NCI-H1048 (cell line): ENCODE measurements around the gene ACOXL.

Experiments used
- DNase-seq: peaks from one replicate; lab custom pipeline; 2025; lab: John Stamatoyannopoulos, UW

Gene ACOXL

DNA sequence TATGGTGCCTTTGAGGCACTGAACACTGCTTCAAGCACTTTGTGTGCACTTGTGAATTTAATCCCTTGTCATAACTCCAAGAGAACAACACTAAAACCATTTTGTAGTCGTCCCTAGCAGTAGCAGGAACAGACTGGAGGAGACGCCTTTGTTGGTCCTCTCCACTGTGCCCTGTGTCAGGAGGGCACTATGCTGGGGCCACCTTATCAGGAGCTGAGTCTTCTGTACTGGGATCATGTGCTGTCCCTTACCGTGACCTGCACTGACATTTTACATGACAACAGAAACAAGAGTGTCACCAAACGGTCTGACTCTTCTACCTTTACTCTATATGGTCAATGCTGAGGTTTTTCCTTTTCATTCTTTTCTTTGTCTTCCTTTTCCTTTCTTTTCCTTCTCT lies 62.0 kb downstream of the ACOXL start:
- DNase-seq, result no peak

DNA sequence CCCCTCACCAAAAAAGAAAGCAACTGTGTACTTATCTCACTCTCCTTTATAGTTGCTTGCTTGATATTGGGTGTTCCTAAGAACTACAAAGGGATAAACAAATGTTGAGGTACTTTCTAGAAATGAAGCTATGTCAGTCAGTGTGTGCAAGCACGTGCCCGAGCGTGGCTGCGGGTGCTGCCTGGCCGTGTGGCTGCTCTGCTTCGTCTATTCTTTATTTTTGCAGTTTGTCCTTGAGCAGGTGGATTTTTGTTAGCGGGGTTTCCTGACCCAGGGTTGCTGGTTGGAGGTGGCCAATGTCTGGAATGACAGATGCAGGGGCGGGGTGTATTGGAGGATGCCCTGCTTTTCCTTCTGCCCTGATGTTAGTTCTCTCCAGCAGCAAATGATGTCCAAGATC lies 62.6 kb downstream of the ACOXL start:
- no peak for DNase-seq

GRCh38 chr2:110796716-110797301 lies 64.4 kb downstream of the ACOXL start:
- no peak for DNase-seq

- no peak for DNase-seq
Observed at GRCh38 chr2:110799376-110799775, 67.0 kb downstream of the ACOXL start.

- no peak for DNase-seq
Observed at GRCh38 chr2:110800611-110801402, 68.4 kb downstream of the ACOXL start.

GRCh38 chr2:110802208-110802932 lies 70.0 kb downstream of the ACOXL start:
- DNase-seq, result no peak

DNA sequence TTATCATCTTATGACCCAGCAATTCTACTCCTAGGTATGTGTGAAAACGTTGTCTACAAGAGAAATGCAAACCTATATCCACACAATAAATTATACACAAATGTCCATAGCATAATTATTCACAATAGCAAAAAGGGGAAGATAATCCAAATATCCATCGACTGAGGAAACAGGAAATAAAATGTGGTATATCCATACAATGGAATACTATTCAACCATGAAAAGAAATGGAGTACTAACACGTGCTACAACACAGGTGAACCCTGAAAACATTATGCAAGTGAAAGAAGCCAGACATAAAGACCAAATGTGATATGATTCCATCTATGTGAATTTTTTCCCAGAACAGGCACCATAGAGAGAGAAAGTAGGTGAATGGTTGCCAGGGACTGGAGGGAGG lies 72.1 kb downstream of the ACOXL start:
- no peak for DNase-seq

- no peak for DNase-seq
Observed at GRCh38 chr2:110804915-110805314, 72.5 kb downstream of the ACOXL start.

- no peak for DNase-seq
Observed at GRCh38 chr2:110805894-110806452, 73.6 kb downstream of the ACOXL start.

GRCh38 chr2:110807522-110807921 lies 75.1 kb downstream of the ACOXL start:
- DNase-seq, result no peak

DNA sequence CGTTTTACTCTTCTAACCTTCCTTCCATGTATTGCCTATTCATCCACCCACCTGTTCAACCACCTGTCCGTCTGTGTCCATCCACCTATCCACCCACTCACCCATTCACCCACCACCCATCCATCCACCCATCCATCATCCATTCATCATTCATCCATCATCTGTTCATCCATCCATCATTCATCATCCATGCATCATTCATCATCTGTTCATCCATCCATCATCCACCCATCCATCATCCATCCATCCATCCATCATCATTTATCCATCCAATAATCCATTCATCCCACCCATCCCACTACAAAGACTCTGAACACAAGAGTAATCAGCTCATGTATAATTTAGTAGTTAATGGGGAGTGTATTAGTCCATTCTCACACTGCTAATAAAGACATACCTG lies 78.0 kb downstream of the ACOXL start:
- no peak for DNase-seq

GRCh38 chr2:110812726-110813645 lies 80.6 kb downstream of the ACOXL start:
- no peak for DNase-seq

DNA sequence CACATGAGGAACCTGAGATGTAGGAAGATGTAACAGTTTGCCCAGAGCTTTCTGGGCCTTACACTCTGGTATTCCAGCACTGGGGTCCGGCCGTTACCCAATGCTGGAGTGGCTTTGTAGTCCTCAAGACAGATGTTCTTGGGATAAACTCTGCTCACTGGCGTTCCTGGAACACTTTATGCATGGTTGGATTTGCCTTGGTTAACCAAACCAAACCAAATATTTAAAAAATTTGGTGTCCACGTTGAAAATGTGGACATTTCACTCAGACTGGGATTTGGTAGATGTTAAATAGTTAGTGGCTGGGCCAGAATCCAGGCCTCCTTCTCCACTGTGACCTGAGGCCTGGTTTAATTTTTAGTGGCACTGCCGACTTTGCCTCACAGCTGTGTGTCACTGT lies 81.5 kb downstream of the ACOXL start:
- no peak for DNase-seq

- no peak for DNase-seq
Observed at GRCh38 chr2:110815938-110816337, 83.6 kb downstream of the ACOXL start.

GRCh38 chr2:110816404-110817365 lies 84.3 kb downstream of the ACOXL start:
- no peak for DNase-seq

DNA sequence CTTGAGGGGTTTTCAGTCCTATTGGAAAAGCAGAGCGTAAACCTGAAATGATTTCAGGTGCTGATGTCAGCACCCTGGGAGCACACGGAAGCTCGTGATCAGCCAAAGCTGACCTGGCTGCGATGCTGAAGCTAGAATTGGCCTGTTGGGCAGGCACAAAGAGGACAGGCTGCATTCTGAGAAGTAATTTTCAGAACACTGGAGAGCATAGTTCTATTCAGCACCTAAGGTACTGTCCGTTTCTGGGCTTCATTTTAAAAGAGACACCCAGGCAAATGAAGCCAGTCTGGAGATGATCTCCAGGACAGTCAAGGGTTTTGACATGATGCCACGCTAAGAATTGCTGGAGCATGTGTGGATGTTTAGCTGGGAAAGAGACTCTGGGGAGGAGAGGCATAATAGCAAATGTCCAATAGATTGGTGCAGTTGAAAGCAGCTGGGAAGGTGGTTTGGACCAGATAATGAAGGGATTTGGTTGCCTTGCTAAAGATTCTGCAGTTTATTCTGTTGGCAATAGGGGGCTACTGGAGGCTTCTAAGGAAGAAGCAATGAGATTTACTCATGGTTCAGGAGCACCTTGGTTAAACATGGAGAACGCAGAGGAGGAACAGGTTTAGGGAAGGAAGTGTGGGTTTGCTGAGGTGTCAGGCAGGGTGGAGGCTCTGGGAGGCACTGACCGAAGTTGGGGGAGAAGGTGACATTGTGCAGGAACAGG lies 86.6 kb downstream of the ACOXL start:
- no peak for DNase-seq

DNA sequence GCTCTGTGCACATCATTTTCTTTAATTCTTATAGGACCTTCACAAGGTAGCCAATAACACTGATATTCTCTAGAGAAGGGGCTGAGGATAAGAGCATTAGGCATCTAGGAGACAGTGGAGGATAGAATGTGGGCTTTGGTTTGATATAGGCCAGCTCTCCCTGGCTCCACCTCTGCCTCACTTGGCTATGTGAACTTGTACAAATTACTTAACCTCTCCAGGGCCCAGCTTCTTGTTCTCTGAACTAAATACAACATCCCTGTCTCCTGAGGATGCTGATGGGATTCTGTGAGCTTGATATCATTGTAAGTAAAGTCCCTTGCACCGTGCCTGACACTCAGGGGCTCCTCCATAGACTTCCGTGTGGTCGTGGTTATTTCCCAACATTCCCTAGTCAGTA lies 87.3 kb downstream of the ACOXL start:
- DNase-seq, result no peak

DNA sequence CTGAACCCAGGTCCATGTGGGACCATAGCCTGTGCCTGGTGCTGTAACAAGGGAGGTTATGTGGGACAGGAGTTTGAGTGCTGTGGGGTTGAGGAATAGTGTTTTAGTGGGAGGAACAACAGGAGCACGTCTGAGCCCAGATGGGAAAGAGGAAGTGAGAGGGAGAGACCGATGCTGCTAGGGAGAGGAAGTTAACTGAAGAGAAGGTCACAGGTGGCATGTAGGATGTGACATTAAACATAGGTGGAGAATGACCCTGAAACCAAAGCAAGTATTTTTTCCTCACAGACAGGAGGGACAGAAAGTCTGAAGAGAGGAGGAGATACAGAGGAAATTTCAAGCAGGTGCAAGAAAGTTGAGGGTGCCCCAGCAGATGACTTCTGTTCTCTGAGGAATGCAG lies 87.8 kb downstream of the ACOXL start:
- no peak for DNase-seq

- no peak for DNase-seq
Observed at GRCh38 chr2:110823165-110823564, 90.8 kb downstream of the ACOXL start.

DNA sequence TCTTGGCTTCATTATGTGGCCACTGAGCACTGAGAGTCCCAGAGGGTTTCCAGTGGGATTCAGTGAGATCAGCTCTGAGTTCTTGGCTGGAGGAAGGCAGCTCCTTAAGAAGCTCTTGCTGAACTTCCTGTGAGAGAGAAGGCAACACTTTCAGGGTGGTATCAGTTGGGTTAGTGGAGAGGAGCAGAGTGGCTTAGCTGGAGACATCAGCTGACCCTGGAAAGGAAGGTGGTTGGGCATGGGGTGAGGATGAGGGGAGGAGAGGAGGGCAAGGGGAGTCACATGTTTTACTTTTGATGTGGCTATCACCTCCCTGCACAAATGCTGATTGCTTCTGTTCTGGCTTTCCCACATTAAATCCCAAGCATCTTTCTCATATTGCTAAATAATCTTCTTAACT lies 95.1 kb downstream of the ACOXL start:
- DNase-seq, result no peak
